ENCODE data around the gene KCNK5. TPM values are rescaled to one million over a fixed set of nuclear protein-coding genes. Genes with fewer than 3 reads are reported as not detected.

Gene KCNK5
- polyA plus RNA-seq, 3 donors: 9.0 to 11.9 (median 9.3) TPM

DNA sequence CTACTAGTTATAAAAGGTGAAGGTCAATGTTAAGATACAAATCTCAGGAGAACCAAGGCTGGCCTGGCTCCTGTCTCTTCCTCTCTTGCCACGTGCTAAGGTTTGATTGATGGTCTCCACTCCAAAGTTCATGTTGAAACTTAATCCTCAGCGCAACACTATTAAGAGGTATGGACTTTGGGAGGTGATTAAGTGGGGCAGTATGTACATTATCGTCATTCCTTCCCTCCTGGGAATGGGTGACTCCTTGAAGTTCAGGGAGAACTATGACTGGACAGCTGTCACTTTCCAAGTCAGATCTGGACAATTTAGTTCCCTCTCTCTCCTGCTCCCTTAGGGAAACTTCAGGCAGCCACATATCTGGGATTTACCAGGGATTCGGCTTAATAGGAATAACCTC lies 50.5 kb downstream of the KCNK5 start:
- DNase-seq (ENCODE audit: low read depth in 3 of 3, low spot score in 2 of 3): no peak

GRCh38 chr6:39178235-39178634 lies 51.0 kb downstream of the KCNK5 start:
- no peak for DNase-seq (ENCODE audit: low read depth in 3 of 3, low spot score in 2 of 3)

DNA sequence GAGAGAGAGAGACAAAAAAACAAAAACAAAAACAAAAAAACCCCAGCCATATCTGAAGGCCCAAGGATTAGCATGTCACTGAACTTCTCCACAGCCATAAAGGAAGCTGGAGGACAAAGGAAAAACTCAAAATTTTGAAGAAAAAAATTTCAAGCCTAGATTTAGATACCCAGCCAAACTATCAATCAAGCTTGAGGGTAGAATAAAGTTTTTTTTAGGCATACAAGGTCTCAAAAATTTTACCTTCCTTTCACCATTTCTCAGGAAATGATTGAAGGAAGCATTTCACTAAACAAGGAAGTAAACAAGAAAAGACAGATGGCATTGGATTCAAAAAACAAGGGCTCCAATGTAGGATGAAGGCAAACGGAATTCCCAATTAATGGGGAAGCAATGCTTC lies 52.1 kb downstream of the KCNK5 start:
- no peak for DNase-seq (ENCODE audit: low read depth in 3 of 3, low spot score in 2 of 3)

GRCh38 chr6:39173270-39173669 lies 56.0 kb downstream of the KCNK5 start:
- no peak for DNase-seq (ENCODE audit: low read depth in 3 of 3, low spot score in 2 of 3)

DNA sequence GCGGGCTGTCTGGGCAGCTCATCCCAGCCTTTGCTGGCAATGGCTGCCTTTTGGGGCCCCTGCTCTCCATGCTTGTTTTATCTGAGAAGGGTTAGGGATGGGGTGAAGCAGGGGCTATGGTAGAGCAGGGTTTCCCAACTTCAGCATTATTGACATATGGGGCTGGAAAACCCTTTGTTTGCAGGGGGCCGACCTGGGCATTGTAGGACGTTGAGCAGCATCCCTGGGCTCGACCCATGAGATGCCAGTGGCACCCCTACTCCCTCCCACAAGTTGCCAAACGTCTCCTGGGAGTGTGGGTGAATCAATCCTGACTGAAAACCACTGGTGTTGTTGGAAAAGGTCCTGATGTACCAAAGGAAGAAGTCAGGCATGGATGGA lies 56.9 kb downstream of the KCNK5 start:
- DNase-seq (ENCODE audit: low read depth in 3 of 3, low spot score in 2 of 3): no peak

DNA sequence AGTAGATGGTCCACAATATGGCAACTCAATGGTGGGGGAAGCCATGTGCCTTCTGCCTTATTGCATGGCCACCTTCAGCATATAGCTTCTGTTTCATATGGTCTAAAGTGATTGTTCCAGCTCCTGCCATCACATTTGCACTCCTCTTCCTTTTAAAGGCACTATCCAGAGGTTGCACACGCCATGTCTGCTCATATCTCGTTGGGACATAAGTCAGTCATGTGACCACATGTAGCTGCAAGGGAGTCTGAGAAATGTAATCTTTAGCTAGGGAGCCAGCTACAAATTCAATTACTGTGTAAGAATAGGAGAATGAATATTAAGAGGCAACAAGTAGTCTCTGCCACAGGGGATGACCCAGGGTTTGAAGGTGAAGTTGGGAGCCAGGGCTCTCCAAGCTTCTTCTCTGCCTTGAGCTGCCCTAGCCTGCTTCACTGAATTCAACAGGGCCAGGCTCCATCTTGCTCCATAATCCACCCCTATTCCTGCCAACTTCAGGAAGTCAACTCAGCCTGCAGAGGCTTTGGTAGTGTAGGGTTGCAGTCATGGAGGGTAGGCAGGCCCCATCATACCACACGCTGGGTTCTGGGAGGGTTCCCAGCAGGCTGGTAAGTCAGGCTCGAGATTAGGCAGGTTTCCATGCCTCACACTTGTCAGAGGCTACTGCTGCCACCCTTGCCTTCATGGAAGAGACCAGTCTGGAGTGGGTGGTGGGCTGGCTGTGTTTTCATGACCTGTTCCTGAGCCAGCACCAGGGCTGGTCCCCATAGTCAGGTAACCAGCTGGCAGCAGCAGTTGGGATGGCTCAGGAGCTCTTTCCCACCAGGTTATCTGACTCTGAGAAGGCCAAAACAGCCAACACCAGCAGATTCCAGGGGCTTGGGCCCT lies 57.5 kb downstream of the KCNK5 start:
- no peak for DNase-seq (ENCODE audit: low read depth in 3 of 3, low spot score in 2 of 3)

DNA sequence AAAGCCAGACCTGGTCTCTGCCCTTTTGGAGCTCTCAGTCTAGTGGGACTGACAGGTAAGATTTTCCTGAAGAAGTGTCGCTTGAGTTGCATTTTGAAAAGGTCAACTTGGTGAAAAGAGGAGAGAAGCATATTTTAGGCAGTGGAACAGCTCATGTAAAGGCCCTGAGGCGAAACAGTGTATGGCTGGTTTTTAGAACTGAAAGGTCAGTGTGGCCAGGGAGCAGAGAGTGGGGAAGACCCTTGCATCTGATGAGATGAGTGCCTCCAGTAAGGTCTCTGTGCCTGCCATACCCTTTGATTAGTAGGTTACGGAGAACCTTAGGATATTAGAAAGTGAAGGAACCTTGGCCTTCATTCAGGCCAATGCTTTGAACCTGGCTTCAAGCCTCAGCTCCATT lies 58.4 kb downstream of the KCNK5 start:
- DNase-seq (ENCODE audit: low read depth in 3 of 3, low spot score in 2 of 3): no peak

- no peak for DNase-seq (ENCODE audit: low read depth in 3 of 3, low spot score in 2 of 3)
Observed at GRCh38 chr6:39170389-39170788, 58.9 kb downstream of the KCNK5 start.

DNA sequence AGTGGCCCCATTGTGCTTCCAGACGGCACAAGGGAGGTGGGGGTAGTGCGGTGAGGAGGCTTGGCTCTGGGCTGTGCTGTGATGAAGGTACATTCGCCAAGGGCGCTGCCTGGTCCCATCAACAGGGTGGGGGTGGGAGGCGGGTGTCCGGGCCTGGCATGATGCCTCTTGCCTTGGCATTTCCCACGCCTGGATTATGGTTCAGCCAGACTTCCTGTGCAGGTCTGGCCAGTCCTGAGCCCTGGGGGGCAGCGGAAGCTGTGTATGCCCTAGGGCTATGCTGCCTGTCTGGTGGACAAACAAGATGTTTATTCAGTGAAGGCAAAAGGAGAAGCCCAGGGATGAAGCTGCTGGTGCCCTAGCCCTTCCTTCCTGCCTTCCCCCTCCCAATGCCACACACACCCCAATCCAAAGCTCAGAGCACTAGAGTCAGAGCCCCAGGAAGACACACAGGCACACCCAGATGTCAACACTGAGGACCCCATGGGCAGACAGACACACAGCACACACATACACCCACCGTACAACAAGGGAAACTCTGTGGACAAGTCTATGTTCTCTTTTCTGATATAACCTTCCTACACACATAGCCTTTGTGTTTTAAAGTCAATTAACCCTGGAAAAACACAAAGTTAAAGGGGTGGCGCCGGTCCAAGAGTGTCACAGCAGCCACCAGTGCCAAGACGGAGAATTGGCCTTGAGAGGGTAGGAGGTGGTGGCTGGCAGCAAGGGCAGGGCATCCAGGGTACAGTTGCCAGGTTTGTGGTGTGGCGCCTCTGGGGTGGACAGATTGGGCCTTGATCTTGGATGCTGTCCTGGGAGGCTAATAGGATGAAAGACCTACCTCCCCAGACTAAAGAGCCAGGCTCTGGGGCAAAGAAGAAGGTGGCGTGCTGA lies 59.6 kb downstream of the KCNK5 start:
- no peak for DNase-seq (ENCODE audit: low read depth in 3 of 3, low spot score in 2 of 3)

GRCh38 chr6:39167866-39168625 lies 61.2 kb downstream of the KCNK5 start:
- DNase-seq (ENCODE audit: low read depth in 3 of 3, low spot score in 2 of 3): no peak

DNA sequence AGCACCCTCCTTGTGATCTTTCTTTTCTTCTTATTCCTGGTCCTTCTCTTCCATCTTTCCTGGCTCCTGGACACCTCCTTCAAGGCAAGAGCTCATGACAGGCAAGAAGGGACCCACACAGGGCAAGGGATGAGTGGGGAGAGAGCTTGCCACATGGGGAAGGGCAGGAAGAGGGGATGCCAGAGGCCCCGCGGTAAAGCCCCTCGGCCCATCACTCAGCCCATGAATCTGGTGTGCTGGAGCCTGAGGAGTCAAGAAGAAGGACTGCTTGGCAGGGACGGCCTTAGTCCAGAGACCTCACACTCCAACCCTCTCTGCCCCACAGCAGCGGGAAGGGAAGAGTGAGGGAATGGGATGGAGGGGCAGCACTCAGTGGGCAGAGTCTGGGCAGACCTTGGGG lies 62.0 kb downstream of the KCNK5 start:
- no peak for DNase-seq (ENCODE audit: low read depth in 3 of 3, low spot score in 2 of 3)

- no peak for DNase-seq (ENCODE audit: low read depth in 3 of 3, low spot score in 2 of 3)
Observed at GRCh38 chr6:39166912-39167290, 62.4 kb downstream of the KCNK5 start.

DNA sequence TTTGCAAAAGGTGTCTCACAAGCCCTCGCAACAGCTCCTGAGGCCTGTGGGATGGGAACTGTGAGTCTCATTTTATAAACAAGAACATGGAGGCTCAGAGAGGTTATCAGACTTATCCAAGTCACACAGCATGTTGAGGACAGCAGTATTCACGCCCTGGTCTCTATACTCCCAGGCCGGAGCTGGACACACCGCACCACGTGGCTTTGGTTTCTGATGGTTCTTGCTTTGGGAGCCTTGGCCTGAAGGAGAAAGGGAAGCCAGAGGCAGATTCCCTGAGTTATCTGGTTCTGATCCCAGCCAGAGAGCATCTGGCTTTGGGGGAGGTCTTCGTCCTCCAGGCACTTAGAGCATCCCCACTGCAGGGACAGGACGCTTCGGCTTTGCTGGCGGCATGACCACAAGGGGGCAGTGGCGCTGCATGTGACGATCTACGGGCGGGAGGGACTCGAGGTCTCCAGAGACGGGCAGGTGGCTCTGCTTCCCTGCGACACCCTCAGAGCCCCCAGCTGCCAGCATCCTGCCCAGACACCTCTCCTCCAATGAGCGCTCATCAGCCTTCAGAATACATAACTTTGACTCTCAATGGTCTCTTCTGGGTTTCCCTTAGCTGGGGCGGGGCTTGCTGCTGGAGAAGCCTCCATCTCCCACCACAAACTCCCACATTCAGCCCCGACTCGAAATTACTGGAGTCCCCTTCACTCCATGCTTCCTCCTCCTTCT lies 62.9 kb downstream of the KCNK5 start:
- peak; percentile 29 to 58 (median 47) for DNase-seq (ENCODE audit: low read depth in 3 of 3, low spot score in 2 of 3)

DNA sequence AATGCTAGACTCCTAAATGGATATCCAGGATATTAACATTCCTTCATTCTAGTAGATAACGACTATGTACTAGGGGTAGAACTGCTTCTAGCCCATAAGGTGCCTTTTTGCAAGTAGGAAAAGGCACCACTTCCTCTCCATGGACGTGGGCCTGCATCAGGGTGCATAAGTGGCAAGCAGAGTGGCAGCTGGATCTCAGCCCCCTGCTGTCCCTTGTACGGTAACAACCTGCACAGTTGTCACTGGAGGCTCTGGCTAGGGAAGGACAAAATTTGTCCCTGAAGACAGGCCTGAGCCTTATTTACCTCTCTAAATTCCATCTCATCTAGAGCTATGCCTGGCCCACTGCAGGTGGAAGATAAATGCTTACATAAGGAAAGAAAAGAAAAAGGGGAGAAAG lies 71.8 kb downstream of the KCNK5 start:
- DNase-seq (ENCODE audit: low read depth in 3 of 3, low spot score in 2 of 3): no peak

GRCh38 chr6:39156801-39157200 lies 72.5 kb downstream of the KCNK5 start:
- no peak for DNase-seq (ENCODE audit: low read depth in 3 of 3, low spot score in 2 of 3)

GRCh38 chr6:39154705-39155104 lies 74.6 kb downstream of the KCNK5 start:
- DNase-seq (ENCODE audit: low read depth in 3 of 3, low spot score in 2 of 3): no peak

DNA sequence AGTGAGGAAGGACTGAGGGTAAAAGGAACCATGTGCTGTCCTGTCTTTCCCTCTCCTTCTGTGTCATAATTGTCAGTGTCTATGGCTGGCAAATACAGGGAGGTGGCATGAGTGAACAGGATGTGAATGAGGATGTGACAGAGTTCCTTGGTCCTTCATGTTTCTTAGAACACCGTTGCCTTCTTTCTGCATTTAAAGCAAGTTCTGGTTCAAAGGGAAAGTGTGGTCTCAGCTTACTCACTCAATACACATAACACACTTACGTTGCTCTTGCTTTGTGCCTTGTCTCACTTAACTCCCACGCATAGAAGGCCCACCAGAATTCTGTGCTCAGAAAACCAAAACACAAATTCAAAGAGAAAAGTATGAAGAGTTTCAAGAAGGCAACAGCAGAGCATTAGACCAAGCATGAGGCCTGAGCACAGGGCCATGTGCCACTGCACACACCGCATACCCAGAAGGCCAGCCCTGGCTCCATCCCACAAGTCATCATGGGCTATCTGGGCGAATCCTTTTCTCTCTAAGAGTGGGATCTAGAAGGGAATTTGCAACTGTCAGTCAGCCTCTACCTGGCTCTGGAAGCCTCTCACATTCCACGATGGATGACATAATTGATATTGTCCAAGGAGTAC lies 75.4 kb downstream of the KCNK5 start:
- DNase-seq (ENCODE audit: low read depth in 3 of 3, low spot score in 2 of 3): no peak

GRCh38 chr6:39152262-39152661 lies 77.0 kb downstream of the KCNK5 start:
- no peak for DNase-seq (ENCODE audit: low read depth in 3 of 3, low spot score in 2 of 3)

DNA sequence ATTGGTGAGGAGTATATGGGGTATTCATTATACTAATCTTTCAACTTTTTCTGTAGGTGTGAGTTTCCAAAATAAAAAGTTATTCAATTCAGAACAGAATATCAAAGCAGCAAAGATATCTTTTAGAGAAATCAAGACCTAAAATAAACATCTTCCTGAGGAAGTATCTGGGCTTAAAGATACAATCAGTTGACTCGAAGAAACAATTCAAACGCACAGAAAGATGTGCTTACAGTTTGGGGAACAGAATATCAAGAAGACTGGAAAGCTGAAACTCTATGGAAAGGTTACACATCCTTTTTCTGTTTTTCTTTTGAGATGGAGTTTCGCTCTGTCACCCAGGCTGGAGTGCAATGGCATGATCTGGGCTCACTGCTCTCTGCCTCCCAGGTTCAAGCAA lies 78.1 kb downstream of the KCNK5 start:
- no peak for DNase-seq (ENCODE audit: low read depth in 3 of 3, low spot score in 2 of 3)
